GM12878 (cell line): ENCODE data around the gene MBIP. TPM values are rescaled to one million over a fixed set of nuclear protein-coding genes. Genes with fewer than 3 reads are reported as not detected.

Source experiments
- ATF2 ChIP-seq: IDR thresholded peaks from 2 replicates; pipeline ENCODE4 v1.6.1; 2012; ENCODE audit warnings: low read length, inconsistent platforms
- CEBPB ChIP-seq, 2 experiments: fragments of 150-350 bp in 1 of 2; IDR thresholded peaks; 2 replicates each; pipeline ENCODE4 v1.6.1; 2012 to 2014; ENCODE audit warnings: low read depth in 2 of 2, low read length in 2 of 2, borderline replicate concordance in 1 of 2, inconsistent platforms in 1 of 2
- ETV6 ChIP-seq, 2 experiments: fragments of 450-650 bp in 1 of 2; IDR thresholded peaks in 1 of 2; conservative IDR thresholded peaks in 1 of 2; 2 replicates each; pipeline ENCODE4 v1.6.1; 2014; ENCODE audit warnings: antibody characterized with exemption in 1 of 2, borderline replicate concordance in 1 of 2, low read depth in 1 of 2, mild to moderate bottlenecking in 1 of 2, moderate library complexity in 1 of 2
- IRF3 ChIP-seq: fragments of 450-650 bp; IDR thresholded peaks from 2 replicates; pipeline ENCODE4 v1.6.1; 2014; ENCODE audit warnings: mild to moderate bottlenecking
- KAT2A ChIP-seq: conservative IDR thresholded peaks from 2 replicates; pipeline ENCODE4 v1.6.1; 2011; ENCODE audit warnings: low read depth, low read length; ENCODE audit not compliant: control insufficient read depth
- KDM1A ChIP-seq: fragments of 200-600 bp; sonication (generic); IDR thresholded peaks from 2 replicates; pipeline ENCODE4 v1.6.1; 2016; ENCODE audit warnings: borderline replicate concordance
- NFYA ChIP-seq: IDR thresholded peaks from 2 replicates; pipeline ENCODE4 v1.6.1; 2011; ENCODE audit warnings: low read depth, mild to moderate bottlenecking, low read length, improper control_type of control experiment, borderline replicate concordance
- NFYB ChIP-seq: IDR thresholded peaks from 2 replicates; pipeline ENCODE4 v1.6.1; 2011; ENCODE audit warnings: low read depth, mild to moderate bottlenecking, low read length, improper control_type of control experiment, moderate library complexity; ENCODE audit not compliant: insufficient read depth
- RELB ChIP-seq: fragments of 450-650 bp; IDR thresholded peaks from 2 replicates; pipeline ENCODE4 v1.6.1; 2017; ENCODE audit warnings: low read depth, mild to moderate bottlenecking, moderate library complexity
- STAT3 ChIP-seq: IDR thresholded peaks from 2 replicates; pipeline ENCODE4 v1.6.1; 2011; ENCODE audit warnings: low read depth, low read length, improper control_type of control experiment
- TCF3 ChIP-seq: IDR thresholded peaks from 2 replicates; pipeline ENCODE4 v1.6.1; 2012; ENCODE audit warnings: low read depth, mild to moderate bottlenecking, low read length, borderline replicate concordance; ENCODE audit not compliant: insufficient read depth
- ZBTB33 ChIP-seq: fragments of 450-650 bp; IDR thresholded peaks from 2 replicates; pipeline ENCODE4 v1.6.1; 2017; ENCODE audit warnings: mild to moderate bottlenecking
- ZNF24 ChIP-seq: fragments of 450-650 bp; IDR thresholded peaks from 2 replicates; pipeline ENCODE4 v1.6.1; 2017; ENCODE audit warnings: antibody characterized with exemption, mild to moderate bottlenecking
- ZNF687 ChIP-seq: fragments of 450-650 bp; IDR thresholded peaks from 2 replicates; pipeline ENCODE4 v1.6.1; 2017; ENCODE audit warnings: mild to moderate bottlenecking, moderate library complexity
- polyA plus RNA-seq, 11 experiments: library from polyadenylated mRNA; depleted of rRNA in 4 of 11; unstranded in 6 of 11; stranded (reverse) in 5 of 11; fragments of >200 nt; fragmentation: Nextera tagmentation in 4 of 11; fragmentation: Illumina TruSeq in 1 of 11; extraction: Ambion mirVana in 4 of 11; extraction: Trizol in 1 of 11; gene quantifications; 1 replicate in 1 of 11; 2 replicates in 10 of 11; pipeline versions ENCODE4 v1.2.1 to v1.2.3, GENCODE V29; 2011 to 2016; ENCODE audit warnings: inconsistent platforms in 2 of 11, missing spikeins in 2 of 11, low read depth in 1 of 11
- total RNA-seq, 4 experiments: library from RNA; depleted of rRNA in 3 of 4; stranded (reverse); fragments of >200 nt in 3 of 4; fragmentation: Illumina TruSeq in 1 of 4; extraction: Trizol in 1 of 4; gene quantifications; 2 replicates each; pipeline versions ENCODE4 v1.2.1 to v1.2.3, GENCODE V29; 2013 to 2021

Gene MBIP
- total and polyA plus RNA-seq, 10 of the 15 experiments (the other 5 are each of a cell fraction or from before 2014, with no cell fraction given): 9.0 to 43.5 (median 32.1) TPM

GRCh38 chr14:36315159-36315853 lies 5.1 kb downstream of the MBIP start (continued):
- TF ChIP-seq ZBTB33 (no peak), KDM1A (no peak), CEBPB (IDR thresholded peaks at IDR 0.05; ENCODE audit: borderline replicate concordance in 1 of 2, low read depth in 2 of 2, low read length in 2 of 2) (no peak), STAT3 (no peak), ETV6 (conservative IDR thresholded peaks at IDR 0.05 in 1 of 2, IDR thresholded peaks at IDR 0.05 in 1 of 2; ENCODE audit: borderline replicate concordance in 1 of 2, low read depth in 1 of 2) (no peak), NFYB (no peak), RELB (no peak), ZNF687 (no peak), IRF3 (no peak), NFYA (no peak), ATF2 (peak; percentile 29; the same call in 1 of the 2 replicates), TCF3 (no peak), ZNF24 (no peak), KAT2A (no peak)
